ENCODE results near the gene LCA5.

LCA5 gene

DNA sequence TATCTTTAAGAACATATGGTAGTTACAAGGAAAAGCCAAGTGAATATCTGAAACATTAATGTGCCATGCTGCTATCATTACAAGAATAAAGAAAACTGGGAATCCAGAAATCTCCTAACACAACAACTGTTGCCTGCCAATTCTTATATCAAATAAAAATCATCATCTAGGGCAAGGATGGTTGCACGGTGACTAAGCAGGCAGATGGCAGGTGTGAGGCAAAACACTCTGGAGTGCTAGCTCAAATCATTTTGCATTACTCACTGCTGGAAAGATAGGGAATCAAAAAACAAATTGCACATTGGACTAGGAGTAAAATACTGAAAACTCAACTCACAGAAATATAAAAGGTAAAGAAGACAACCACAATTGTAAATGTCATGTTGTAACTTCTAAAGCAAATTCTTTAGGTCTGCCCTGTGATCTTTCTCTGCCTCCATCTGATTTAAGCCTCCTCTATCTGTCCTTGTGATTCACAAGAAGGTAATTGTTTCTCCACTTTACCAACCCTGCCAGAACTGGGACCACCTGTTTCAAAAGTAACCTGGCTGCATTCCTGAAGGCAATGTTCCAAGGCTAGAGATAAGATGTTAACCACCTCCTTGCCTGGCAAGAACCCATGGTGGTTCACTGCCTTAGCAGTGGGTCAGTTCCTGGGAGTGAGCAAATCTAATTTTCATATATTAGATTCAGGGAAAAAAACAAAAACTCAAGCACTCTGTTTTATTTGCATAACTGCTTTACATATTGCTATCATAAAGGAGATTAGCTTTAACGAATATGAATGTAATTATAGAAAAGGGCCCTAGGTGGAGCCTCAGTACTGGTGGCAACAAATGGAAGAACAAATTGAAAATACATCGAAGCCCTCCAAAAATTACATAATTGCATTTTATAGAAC is 33.1 kb upstream of the LCA5 start:
- DNase-seq (ENCODE audit: low read depth) = peak; percentile 62
- TF ChIP-seq, protein P1, sequence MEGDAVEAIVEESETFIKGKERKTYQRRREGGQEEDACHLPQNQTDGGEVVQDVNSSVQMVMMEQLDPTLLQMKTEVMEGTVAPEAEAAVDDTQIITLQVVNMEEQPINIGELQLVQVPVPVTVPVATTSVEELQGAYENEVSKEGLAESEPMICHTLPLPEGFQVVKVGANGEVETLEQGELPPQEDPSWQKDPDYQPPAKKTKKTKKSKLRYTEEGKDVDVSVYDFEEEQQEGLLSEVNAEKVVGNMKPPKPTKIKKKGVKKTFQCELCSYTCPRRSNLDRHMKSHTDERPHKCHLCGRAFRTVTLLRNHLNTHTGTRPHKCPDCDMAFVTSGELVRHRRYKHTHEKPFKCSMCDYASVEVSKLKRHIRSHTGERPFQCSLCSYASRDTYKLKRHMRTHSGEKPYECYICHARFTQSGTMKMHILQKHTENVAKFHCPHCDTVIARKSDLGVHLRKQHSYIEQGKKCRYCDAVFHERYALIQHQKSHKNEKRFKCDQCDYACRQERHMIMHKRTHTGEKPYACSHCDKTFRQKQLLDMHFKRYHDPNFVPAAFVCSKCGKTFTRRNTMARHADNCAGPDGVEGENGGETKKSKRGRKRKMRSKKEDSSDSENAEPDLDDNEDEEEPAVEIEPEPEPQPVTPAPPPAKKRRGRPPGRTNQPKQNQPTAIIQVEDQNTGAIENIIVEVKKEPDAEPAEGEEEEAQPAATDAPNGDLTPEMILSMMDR (IDR thresholded peaks at IDR 0.05; ENCODE audit: insufficient read depth, low read depth, low read length, missing control alignments) = peak; percentile 49
- H3K4me3 ChIP-seq (ENCODE audit: low read depth, low read length) = no peak overlapping the region

DNA sequence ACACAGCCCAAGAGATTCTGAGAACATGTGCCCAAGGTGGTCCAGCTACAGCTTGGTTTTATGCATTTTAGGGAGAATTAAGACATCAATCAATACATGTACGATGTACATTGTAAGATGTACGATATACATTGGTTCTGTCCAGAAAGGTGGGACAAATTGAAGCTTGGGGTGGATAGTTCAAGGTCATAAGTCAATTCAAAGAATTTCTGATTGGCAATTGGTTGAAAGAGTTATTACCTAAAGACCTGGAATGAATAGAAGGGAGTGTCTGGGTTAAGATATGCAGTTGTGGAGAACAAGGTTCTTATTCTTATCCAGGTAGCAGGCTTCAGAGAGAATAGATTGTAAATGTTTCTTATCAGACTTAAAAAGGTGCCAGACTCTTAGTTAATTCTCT is 31.8 kb upstream of the LCA5 start:
- no peak overlapping the region for H3K4me3 ChIP-seq (ENCODE audit: low read depth, low read length)
- DNase-seq (ENCODE audit: low read depth) = no peak
- TF ChIP-seq, protein P1 (IDR thresholded peaks at IDR 0.05; ENCODE audit: insufficient read depth, low read depth, low read length, missing control alignments) = no peak

- H3K4me3 ChIP-seq (ENCODE audit: low read depth, low read length) = no peak overlapping the region
- TF ChIP-seq, protein P1 (IDR thresholded peaks at IDR 0.05; ENCODE audit: insufficient read depth, low read depth, low read length, missing control alignments) = no peak
- no peak for DNase-seq (ENCODE audit: low read depth)
These were observed 27.4 kb upstream of the LCA5 start for GRCh38 chr6:79564636-79565035.

DNA sequence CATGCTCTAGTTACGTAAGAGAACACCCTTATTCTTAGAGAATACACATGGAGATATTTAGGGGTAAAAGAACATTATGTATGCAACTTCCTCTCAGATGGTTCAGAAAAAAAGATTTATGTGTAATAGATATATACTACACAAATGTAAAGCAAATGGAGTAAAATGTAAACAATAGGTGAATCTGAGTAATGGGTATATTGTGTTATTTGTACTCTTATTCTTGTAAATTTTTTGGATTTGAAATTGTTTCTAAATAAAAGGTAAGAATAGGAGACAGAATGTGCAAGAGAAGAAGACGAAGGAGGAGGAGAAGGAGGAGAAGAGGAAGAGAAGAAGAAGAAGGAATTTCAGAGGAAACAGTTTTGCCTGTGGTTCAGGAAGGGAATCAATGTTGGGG is 22.5 kb upstream of the LCA5 start:
- TF ChIP-seq, protein P1 (IDR thresholded peaks at IDR 0.05; ENCODE audit: insufficient read depth, low read depth, low read length, missing control alignments) = no peak
- H3K4me3 ChIP-seq (ENCODE audit: low read depth, low read length) = no peak overlapping the region
- DNase-seq (ENCODE audit: low read depth) = no peak

- TF ChIP-seq, protein P1 (IDR thresholded peaks at IDR 0.05; ENCODE audit: insufficient read depth, low read depth, low read length, missing control alignments) = no peak
- no peak for DNase-seq (ENCODE audit: low read depth)
- no peak overlapping the region for H3K4me3 ChIP-seq (ENCODE audit: low read depth, low read length)
These were observed 20.6 kb upstream of the LCA5 start for GRCh38 chr6:79557673-79558467.

- no peak for DNase-seq (ENCODE audit: low read depth)
- TF ChIP-seq, protein P1 (IDR thresholded peaks at IDR 0.05; ENCODE audit: insufficient read depth, low read depth, low read length, missing control alignments) = no peak
These were observed 17.1 kb upstream of the LCA5 start for GRCh38 chr6:79554305-79554704.

More at GRCh38 chr6:79554305-79554704, 17.1 kb upstream of the LCA5 start:
- no peak overlapping the region for H3K4me3 ChIP-seq (ENCODE audit: low read depth, low read length)
